Endothelial cell of umbilical vein (primary cell): ENCODE measurements around the gene TMX1. TPM values are rescaled to one million over a fixed set of nuclear protein-coding genes. Genes with fewer than 3 reads are reported as not detected.

Experiments used
- BruUV-seq: library from RNA; stranded (reverse); fragments of 400-500 nt; replicated peaks from 2 replicates; lab custom pipeline; 2021; lab: Mats Ljungman, UMichigan
- CTCF ChIA-PET: fragments of 300-600, 350-600 bp; sonication (Branson Sonifier 250); formaldehyde crosslinking; loops from one replicate; lab custom pipeline; 2021; ENCODE audit warnings: antibody characterized with exemption, inconsistent platforms; lab: Charles Lee
- POLR2A ChIA-PET: fragments of 300-600, 350-600 bp; sonication (Branson Sonifier 250); formaldehyde crosslinking; loops from one replicate; lab custom pipeline; 2021; ENCODE audit warnings: antibody characterized with exemption, inconsistent platforms; lab: Charles Lee
- DNase-seq: peaks from one replicate; pipeline ENCODE4 v3.0.0-alpha.2; 2011; ENCODE audit warnings: low read depth, low spot score
- FAIRE-seq: peaks from 2 replicates; lab custom pipeline; 2011; peaks lifted over from hg19 to GRCh38; lab: Jason Lieb, UNC
- H2AFZ ChIP-seq: 2 replicates; pipeline ENCODE4 v1.6.0; 2012; ENCODE audit warnings: low read depth, low read length, control low read depth, inconsistent platforms
- H3K27ac ChIP-seq: 2 replicates; pipeline ENCODE4 v1.5.1; 2011; ENCODE audit warnings: low read depth, mild to moderate bottlenecking, control low read depth, low read length, moderate library complexity; ENCODE audit not compliant: insufficient read depth
- H3K27me3 ChIP-seq, 2 experiments: 2 replicates each; pipeline versions ENCODE4 v1.6.0 to v1.6.1; 2011; ENCODE audit warnings: low read length in 2 of 2, mixed read lengths in 1 of 2; ENCODE audit not compliant: control insufficient read depth in 2 of 2, insufficient read depth in 2 of 2
- H3K36me3 ChIP-seq, 2 experiments: 2 replicates in 1 of 2; 3 replicates in 1 of 2; pipeline ENCODE4 v1.5.1; 2011; ENCODE audit warnings: low read length in 2 of 2, mild to moderate bottlenecking in 1 of 2, moderate library complexity in 1 of 2; ENCODE audit not compliant: control insufficient read depth in 2 of 2, insufficient read depth in 2 of 2; ENCODE audit errors: extremely low read depth in 1 of 2
- H3K4me1 ChIP-seq: 3 replicates; pipeline ENCODE4 v1.5.1; 2011; ENCODE audit warnings: mild to moderate bottlenecking, low read length; ENCODE audit not compliant: control insufficient read depth, insufficient read depth; ENCODE audit errors: extremely low read depth
- H3K4me2 ChIP-seq: 2 replicates; pipeline ENCODE4 v1.6.1; 2011; ENCODE audit warnings: low read length, control low read depth, mixed read lengths; ENCODE audit not compliant: insufficient read depth
- H3K4me3 ChIP-seq, 3 experiments: fragments of 200-600 bp in 1 of 3; sonication (generic), shearing (Covaris generic) in 1 of 3; replicated peaks in 1 of 3; 2 replicates each; pipeline ENCODE4 v1.5.1; 2011 to 2016; ENCODE audit warnings: control low read depth in 3 of 3, low read length in 3 of 3, mild to moderate bottlenecking in 2 of 3, inconsistent platforms in 1 of 3, low read depth in 1 of 3, moderate library complexity in 1 of 3; ENCODE audit not compliant: insufficient read depth in 1 of 3
- H3K79me2 ChIP-seq: 2 replicates; pipeline ENCODE4 v1.6.0; 2012; ENCODE audit warnings: low read length, inconsistent platforms; ENCODE audit not compliant: control insufficient read depth, insufficient read depth
- H3K9ac ChIP-seq: replicated peaks from 2 replicates; pipeline ENCODE3; 2011; ENCODE audit warnings: low read length, control low read depth; ENCODE audit not compliant: insufficient read depth; ENCODE audit errors: extremely low read depth
- H3K9me1 ChIP-seq: replicated peaks from 3 replicates; pipeline ENCODE4 v1.6.0; 2011; ENCODE audit warnings: mild to moderate bottlenecking, low read length; ENCODE audit not compliant: control insufficient read depth, insufficient read depth; ENCODE audit errors: extremely low read depth
- H3K9me3 ChIP-seq: replicated peaks from 2 replicates; pipeline ENCODE4 v1.5.1; 2012; ENCODE audit warnings: low read length, inconsistent platforms; ENCODE audit not compliant: control insufficient read depth, insufficient read depth
- H4K20me1 ChIP-seq: replicated peaks from 2 replicates; pipeline ENCODE3; 2011; ENCODE audit warnings: mild to moderate bottlenecking, low read length; ENCODE audit not compliant: control insufficient read depth, insufficient read depth; ENCODE audit errors: extremely low read depth
- CTCF ChIP-seq, 2 donors: IDR thresholded peaks; 1 replicate in 1 of 2; 2 replicates in 1 of 2; pipeline ENCODE4 v1.5.1; 2011; ENCODE audit warnings: low read length in 2 of 2, mild to moderate bottlenecking in 2 of 2, moderate library complexity in 2 of 2, control low read depth in 1 of 2, inconsistent platforms in 1 of 2, low read depth in 1 of 2; ENCODE audit not compliant: insufficient read depth in 1 of 2; ENCODE audit errors: extremely low read depth in 1 of 2
- EZH2 ChIP-seq: IDR thresholded peaks from 2 replicates; pipeline ENCODE4 v1.6.1; 2012; ENCODE audit warnings: borderline replicate concordance, low read depth, mild to moderate bottlenecking, moderate library complexity, low read length, inconsistent platforms; ENCODE audit not compliant: severe bottlenecking
- FOS ChIP-seq: IDR thresholded peaks from 2 replicates; pipeline ENCODE4 v1.6.1; 2011; ENCODE audit warnings: mild to moderate bottlenecking, low read length, moderate library complexity, borderline replicate concordance; ENCODE audit not compliant: insufficient read depth
- GATA2 ChIP-seq: IDR thresholded peaks from 2 replicates; pipeline ENCODE4 v1.7.0; 2011; ENCODE audit warnings: low read depth, mild to moderate bottlenecking, moderate library complexity, mixed read lengths, low read length; ENCODE audit not compliant: insufficient read length, insufficient read depth
- JUN ChIP-seq: IDR thresholded peaks from 2 replicates; pipeline ENCODE4 v1.6.1; 2011; ENCODE audit warnings: borderline replicate concordance, low read depth; ENCODE audit not compliant: insufficient read length, insufficient read depth
- MYC ChIP-seq: IDR thresholded peaks from one replicate; pipeline ENCODE4 v1.6.1; 2011; ENCODE audit warnings: mild to moderate bottlenecking, low read depth, low read length
- POLR2A ChIP-seq: IDR thresholded peaks from 2 replicates; pipeline ENCODE4 v1.6.1; 2012; ENCODE audit warnings: low read depth, mild to moderate bottlenecking, control low read depth, low read length
- POLR2AphosphoS5 ChIP-seq: IDR thresholded peaks from 2 replicates; pipeline ENCODE4 v1.6.1; 2012; ENCODE audit warnings: low read depth, mild to moderate bottlenecking, control low read depth, low read length, moderate library complexity; ENCODE audit not compliant: insufficient read depth
- dilution Hi-C: fragments of 300-500 bp; cut with MboI; formaldehyde crosslinking; loops from one replicate; pipeline ENCODE4 v1.15.0; 2019; ENCODE audit warnings: low sequenced_read_pairs; ENCODE audit not compliant: extremely low pct_ligation_motif_present
- intact Hi-C: fragments of 100-400 bp; cut with micrococcal nuclease; formaldehyde crosslinking; loops from one replicate; pipeline ENCODE4 v1.10.0; 2022
- polyA plus RNA-seq, 4 experiments: library from polyadenylated mRNA; depleted of rRNA in 3 of 4; stranded (reverse) in 3 of 4; unstranded in 1 of 4; fragments of >200 nt; gene quantifications; 2 replicates each; pipeline versions ENCODE4 v1.2.1 to v1.2.3, GENCODE V29; 2011 to 2012; ENCODE audit warnings: missing spikeins in 1 of 4
- total RNA-seq: library from RNA; stranded (reverse); gene quantifications from 2 replicates; pipeline ENCODE4 v1.2.3, GENCODE V29; 2021
- TF ChIP-seq, protein P1 (sequence below): IDR thresholded peaks from 2 replicates; pipeline ENCODE4 v1.6.1; 2011; ENCODE audit not compliant: insufficient read depth, insufficient read length

TMX1 gene
- total and polyA plus RNA-seq, 2 donors (not counting 3 experiments of a cell fraction or from before 2014, with no cell fraction given) = 11.4 to 41.9 TPM

GRCh38 chr14:51225751-51226150 is 14.3 kb upstream of the TMX1 start:
- no peak for FAIRE-seq
- no peak overlapping the region for H3K9ac ChIP-seq
- no peak for DNase-seq
- H3K4me2 ChIP-seq = no peak overlapping the region
- ChIA-PET POLR2A (no interaction called here), CTCF (no interaction called here)
- intact Hi-C loops (no loop called here), dilution Hi-C loops (no loop called here)
- no peaks in the 10 kb centered on the region for H4K20me1 ChIP-seq
- no TSS peak for BruUV-seq
- H3K9me1 ChIP-seq = no peaks in the 10 kb centered on the region
- H3K79me2 ChIP-seq = no peaks in the 10 kb centered on the region
- no peak overlapping the region for H3K27ac ChIP-seq
- no peak overlapping the region for H2AFZ ChIP-seq
- TF ChIP-seq, protein P1, sequence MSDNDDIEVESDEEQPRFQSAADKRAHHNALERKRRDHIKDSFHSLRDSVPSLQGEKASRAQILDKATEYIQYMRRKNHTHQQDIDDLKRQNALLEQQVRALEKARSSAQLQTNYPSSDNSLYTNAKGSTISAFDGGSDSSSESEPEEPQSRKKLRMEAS = no peak
- TF ChIP-seq MYC = no peak
- TF ChIP-seq POLR2A = no peak
- TF ChIP-seq FOS = no peak
- no peak for TF ChIP-seq POLR2AphosphoS5
- no peak for TF ChIP-seq CTCF (IDR thresholded peaks at IDR 0.05; ENCODE audit: extremely low read depth in 1 of 2, insufficient read depth in 1 of 2, low read depth in 1 of 2, low read length in 2 of 2)
- no peak for TF ChIP-seq JUN
- TF ChIP-seq EZH2 = no peak
- no peak for TF ChIP-seq GATA2
- no peaks in the 10 kb centered on the region for H3K9me3 ChIP-seq
- no peak overlapping the region for H3K4me3 ChIP-seq
- no peaks in the 10 kb centered on the region for H3K36me3 ChIP-seq
- H3K27me3 ChIP-seq = peaks cover 0 to 3% of the 10 kb centered on the region in 2 experiments
- H3K4me1 ChIP-seq = no peaks in the 10 kb centered on the region
